Stimulated activated naive CD8-positive, alpha-beta T cell treated with anti-CD3 and anti-CD28 coated beads, Interleukin-15, amount 100 ng/mL, for 72 hours (primary cell): ENCODE data around the gene DEFB131B.
A peak's percentile ranks its signal among the peaks of the same experiment; 100 is the strongest.

ENCODE experiments used
- ATAC-seq: fragments of 150-1000 bp; cut with Tn5 transposase; 2 replicates; pipeline ENCODE4 v1.10.0; 2021; ENCODE audit warnings: mild to moderate bottlenecking, moderate library complexity
- DNase-seq, 2 donors: peaks; one replicate each; pipeline ENCODE4 v3.0.0; 2021 to 2022
- H3K27ac Mint-ChIP-seq, 2 donors: one replicate each; pipeline ENCODE4 v1.8.0; 2022; ENCODE audit warnings: mild to moderate bottlenecking in 2 of 2, mixed read lengths in 2 of 2, moderate library complexity in 2 of 2
- H3K27me3 Mint-ChIP-seq: one replicate; pipeline ENCODE4 v1.8.0; 2022; ENCODE audit warnings: mixed read lengths
- H3K4me1 Mint-ChIP-seq: one replicate; pipeline ENCODE4 v1.8.0; 2022; ENCODE audit warnings: mild to moderate bottlenecking, mixed read lengths
- H3K4me3 Mint-ChIP-seq, 2 donors: one replicate each; pipeline ENCODE4 v1.8.0; 2022; ENCODE audit warnings: mild to moderate bottlenecking in 2 of 2, mixed read lengths in 2 of 2, moderate library complexity in 1 of 2
- H3K9me3 Mint-ChIP-seq, 2 donors: one replicate each; pipeline ENCODE4 v1.8.0; 2022; ENCODE audit warnings: mixed read lengths in 2 of 2

Gene DEFB131B

DNA sequence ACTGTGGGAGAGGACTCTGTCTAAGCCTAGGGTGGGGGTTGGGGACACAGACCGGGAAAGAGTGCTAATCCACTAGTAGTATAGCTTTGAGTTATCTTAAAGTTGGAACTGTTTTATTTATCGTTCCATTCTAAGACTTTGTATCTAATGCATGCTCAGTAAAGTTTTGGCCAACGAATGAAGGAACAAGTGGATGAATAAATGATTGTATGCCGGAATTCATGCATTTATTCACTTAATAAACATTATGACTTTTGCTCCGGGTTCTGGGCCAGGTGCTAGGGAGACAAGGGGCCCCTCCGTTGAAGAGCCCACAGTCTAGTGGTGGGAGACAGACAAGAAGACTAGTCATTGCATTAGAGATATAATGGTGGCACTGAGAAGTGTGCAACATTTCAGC lies 51.2 kb downstream of the DEFB131B start:
- no peak for DNase-seq
- H3K4me1 Mint-ChIP-seq: peaks cover 53% of the 10 kb centered on the region
- no peaks in the 10 kb centered on the region for H3K27me3 Mint-ChIP-seq
- H3K27ac Mint-ChIP-seq: peak overlapping the region; percentile 51 to 100
- peak overlapping the region; percentile 91 to 93 for H3K4me3 Mint-ChIP-seq
- no peaks in the 10 kb centered on the region for H3K9me3 Mint-ChIP-seq
- ATAC-seq: no peak

GRCh38 chr11:71930556-71931244 lies 52.4 kb downstream of the DEFB131B start:
- H3K27me3 Mint-ChIP-seq: no peaks in the 10 kb centered on the region
- H3K4me3 Mint-ChIP-seq: peak overlapping the region; percentile 91 to 93
- H3K27ac Mint-ChIP-seq: peak overlapping the region in 1 of 2 donors; percentile 14
- DNase-seq: no peak
- no peaks in the 10 kb centered on the region for H3K9me3 Mint-ChIP-seq
- ATAC-seq: no peak
- H3K4me1 Mint-ChIP-seq: peaks cover 56% of the 10 kb centered on the region

- ATAC-seq: no peak
- Mint-ChIP-seq H3K4me1 (peaks cover 56% of the 10 kb centered on the region), H3K27me3 (no peaks in the 10 kb centered on the region), H3K27ac (no peak overlapping the region), H3K9me3 (no peaks in the 10 kb centered on the region), H3K4me3 (peak overlapping the region in 1 of 2 donors; percentile 91)
- no peak for DNase-seq
Observed at GRCh38 chr11:71931245-71931602, 53.0 kb downstream of the DEFB131B start.

GRCh38 chr11:71933141-71933933 lies 55.1 kb downstream of the DEFB131B start:
- Mint-ChIP-seq H3K9me3 (no peaks in the 10 kb centered on the region), H3K4me1 (peaks cover 49% of the 10 kb centered on the region), H3K27me3 (no peaks in the 10 kb centered on the region), H3K27ac (no peak overlapping the region), H3K4me3 (no peak overlapping the region)
- DNase-seq: no peak
- no peak for ATAC-seq
